ENCODE data around the gene YJU2. TPM values are rescaled to one million over a fixed set of nuclear protein-coding genes. Genes with fewer than 3 reads are reported as not detected.
A peak's percentile ranks its signal among the peaks of the same experiment; 100 is the strongest.

YJU2 gene
- total and polyA plus RNA-seq, 2 of the 13 experiments (the other 11 are each of a cell fraction or from before 2014, with no cell fraction given), result 9.3 to 17.9 TPM

DNA sequence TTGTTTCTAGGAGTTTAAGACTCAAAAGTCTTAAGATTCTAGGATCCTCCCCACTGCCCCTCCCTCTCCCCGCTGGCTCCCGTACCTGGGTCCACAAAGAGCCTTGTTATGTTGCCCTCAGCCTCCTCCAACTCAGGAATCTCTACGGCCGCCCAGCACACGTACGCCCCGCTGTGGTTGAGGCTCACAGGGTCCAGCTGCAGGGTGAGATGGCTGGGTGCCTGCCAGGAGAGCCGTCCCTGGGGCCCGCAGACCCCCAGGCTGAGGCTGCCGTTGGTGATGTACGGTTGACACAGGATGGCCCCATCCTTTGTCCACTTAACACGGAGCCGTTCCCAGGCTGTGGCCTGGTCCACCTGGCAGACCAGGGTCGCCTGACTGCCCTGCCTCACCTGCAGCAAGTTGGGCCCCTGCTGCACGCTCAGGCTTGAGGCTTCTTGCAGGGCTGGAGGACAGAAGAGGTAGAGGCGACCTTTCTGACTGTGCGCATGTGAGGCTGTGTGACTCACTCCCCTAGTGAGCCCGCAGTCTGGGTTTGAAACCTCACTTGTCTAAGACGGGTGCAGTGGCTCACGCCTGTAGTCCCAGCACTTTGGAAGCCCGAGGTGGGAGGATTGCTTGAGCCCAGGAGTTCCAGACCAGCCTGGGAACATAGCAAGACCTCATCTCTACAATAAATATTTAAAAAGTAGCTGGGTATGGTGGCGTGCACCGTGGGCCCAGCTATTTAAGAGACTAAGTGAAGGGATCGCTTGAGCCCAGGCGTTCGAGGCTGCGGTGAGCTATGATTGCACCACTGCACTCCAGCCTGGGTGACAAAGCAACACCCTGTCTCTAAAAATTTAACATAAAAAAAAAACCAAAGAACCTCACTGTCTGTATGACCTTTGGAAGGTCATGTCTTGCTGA, 51.3 kb downstream of the YJU2 start (continued):
- TF ChIP-seq SNAPC4 (CRISPR knock-in tag; IDR thresholded peaks at IDR 0.05), result no peak
- no peak for TF ChIP-seq MAF1 (CRISPR knock-in tag; IDR thresholded peaks at IDR 0.05; ENCODE audit: borderline replicate concordance)
- TF ChIP-seq ZNF709 (CRISPR knock-in tag; IDR thresholded peaks at IDR 0.05), result no peak
- no peak for TF ChIP-seq PHF8 (CRISPR knock-in tag; IDR thresholded peaks at IDR 0.05)
- TF ChIP-seq KAT7 (CRISPR knock-in tag; IDR thresholded peaks at IDR 0.05; ENCODE audit: borderline replicate concordance), result no peak
- no peak for TF ChIP-seq ZNF615 (CRISPR knock-in tag; IDR thresholded peaks at IDR 0.05; ENCODE audit: borderline replicate concordance)
- TF ChIP-seq ZNF749 (CRISPR knock-in tag; IDR thresholded peaks at IDR 0.05; ENCODE audit: borderline replicate concordance), result no peak
- no peak for TF ChIP-seq TBL1XR1 (IDR thresholded peaks at IDR 0.05; ENCODE audit: borderline replicate concordance, low read length, partially characterized antibody)
- no peak for TF ChIP-seq ELF1 (CRISPR knock-in tag; IDR thresholded peaks at IDR 0.05)
- no peak for TF ChIP-seq TAF1 (CRISPR knock-in tag; IDR thresholded peaks at IDR 0.05)
- no peak for TF ChIP-seq HOXA9 (CRISPR knock-in tag; IDR thresholded peaks at IDR 0.05; ENCODE audit: borderline replicate concordance)
- TF ChIP-seq ARID4A (CRISPR knock-in tag; IDR thresholded peaks at IDR 0.05; ENCODE audit: borderline replicate concordance), result no peak
- 0 out of 2 replicates have a peak, but pooled peaks have one; percentile 19 for TF ChIP-seq SPEN (CRISPR knock-in tag; IDR thresholded peaks at IDR 0.05; ENCODE audit: low read depth)
- TF ChIP-seq NFE2 (CRISPR knock-in tag; IDR thresholded peaks at IDR 0.05), result no peak
- no peak for TF ChIP-seq RBM39 (IDR thresholded peaks at IDR 0.05; ENCODE audit: low read depth, low read length, poor library complexity, severe bottlenecking)
- TF ChIP-seq ZNF891 (CRISPR knock-in tag; IDR thresholded peaks at IDR 0.05), result no peak
- no peak for TF ChIP-seq ZBTB20 (CRISPR knock-in tag; IDR thresholded peaks at IDR 0.05; ENCODE audit: borderline replicate concordance, low read depth)
- TF ChIP-seq CENPBD1 (CRISPR knock-in tag; IDR thresholded peaks at IDR 0.05; ENCODE audit: borderline replicate concordance, low read depth), result no peak
- no peak for TF ChIP-seq ZNF780A (CRISPR knock-in tag; IDR thresholded peaks at IDR 0.05)
- TF ChIP-seq ZNF24 (IDR thresholded peaks at IDR 0.05), result no peak
